DND-41 (cell line): ENCODE data around the gene KISS1R.
"Not testable (repeated sequence)": the region's sequence is repeated elsewhere in the genome, so short reads cannot be mapped to it uniquely, and the experiment has no call there.

ENCODE experiments used
- EZH2 ChIP-seq: IDR thresholded peaks from 3 replicates; pipeline ENCODE4 v1.6.1; 2012; ENCODE audit warnings: borderline replicate concordance, low read depth, mild to moderate bottlenecking, moderate library complexity, low read length, inconsistent platforms; ENCODE audit not compliant: severe bottlenecking
- TF ChIP-seq, protein P1 (sequence below): IDR thresholded peaks from 2 replicates; pipeline ENCODE4 v1.5.1; 2012; ENCODE audit warnings: borderline replicate concordance, low read length, moderate library complexity, mild to moderate bottlenecking; ENCODE audit not compliant: poor library complexity, severe bottlenecking; ENCODE audit errors: extremely low read depth

DNA sequence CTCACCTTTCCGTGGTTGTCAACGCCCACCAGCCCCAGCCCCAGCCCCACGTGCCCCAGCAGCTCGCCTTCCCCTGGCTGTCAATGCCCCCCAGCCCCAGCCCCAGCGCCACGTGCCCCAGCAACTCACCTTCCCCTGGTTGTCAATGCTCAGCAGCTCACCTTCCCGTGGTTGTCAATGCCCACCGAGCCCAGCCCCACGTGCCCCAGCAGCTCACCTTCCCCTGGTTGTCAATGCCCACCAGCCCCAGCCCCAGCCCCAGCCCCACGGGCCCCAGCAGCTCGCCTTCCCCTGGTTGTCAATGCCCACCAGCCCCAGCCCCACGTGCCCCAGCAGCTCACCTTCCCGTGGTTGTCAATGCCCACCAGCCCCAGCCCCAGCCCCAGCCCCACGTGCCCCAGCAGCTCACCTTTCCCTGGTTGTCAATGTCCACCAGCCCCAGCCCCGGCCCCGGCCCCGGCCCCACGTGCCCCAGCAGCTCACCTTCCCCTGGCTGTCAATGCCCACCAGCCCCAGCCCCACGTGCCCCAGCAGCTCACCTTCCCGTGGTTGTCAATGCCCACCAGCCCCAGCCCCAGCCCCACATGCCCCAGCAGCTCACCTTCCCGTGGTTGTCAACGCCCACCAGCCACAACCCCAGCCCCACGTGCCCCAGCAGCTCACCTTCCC lies 39.0 kb upstream of the KISS1R start:
- TF ChIP-seq, protein P1, sequence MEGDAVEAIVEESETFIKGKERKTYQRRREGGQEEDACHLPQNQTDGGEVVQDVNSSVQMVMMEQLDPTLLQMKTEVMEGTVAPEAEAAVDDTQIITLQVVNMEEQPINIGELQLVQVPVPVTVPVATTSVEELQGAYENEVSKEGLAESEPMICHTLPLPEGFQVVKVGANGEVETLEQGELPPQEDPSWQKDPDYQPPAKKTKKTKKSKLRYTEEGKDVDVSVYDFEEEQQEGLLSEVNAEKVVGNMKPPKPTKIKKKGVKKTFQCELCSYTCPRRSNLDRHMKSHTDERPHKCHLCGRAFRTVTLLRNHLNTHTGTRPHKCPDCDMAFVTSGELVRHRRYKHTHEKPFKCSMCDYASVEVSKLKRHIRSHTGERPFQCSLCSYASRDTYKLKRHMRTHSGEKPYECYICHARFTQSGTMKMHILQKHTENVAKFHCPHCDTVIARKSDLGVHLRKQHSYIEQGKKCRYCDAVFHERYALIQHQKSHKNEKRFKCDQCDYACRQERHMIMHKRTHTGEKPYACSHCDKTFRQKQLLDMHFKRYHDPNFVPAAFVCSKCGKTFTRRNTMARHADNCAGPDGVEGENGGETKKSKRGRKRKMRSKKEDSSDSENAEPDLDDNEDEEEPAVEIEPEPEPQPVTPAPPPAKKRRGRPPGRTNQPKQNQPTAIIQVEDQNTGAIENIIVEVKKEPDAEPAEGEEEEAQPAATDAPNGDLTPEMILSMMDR: not testable (repeated sequence)
- not testable (repeated sequence) for TF ChIP-seq EZH2
